Frontal cortex (tissue), 4 donors: ENCODE results near the gene SPATA31E1. TPM values are rescaled to one million over a fixed set of nuclear protein-coding genes. Genes with fewer than 3 reads are reported as not detected.

Source experiments
- DNase-seq, 2 donors: peaks; one replicate each; pipeline ENCODE4 v3.0.0; 2012; ENCODE audit warnings: low spot score in 2 of 2
- FAIRE-seq: peaks from 2 replicates; lab custom pipeline; 2012; peaks lifted over from hg19 to GRCh38; lab: Jason Lieb, UNC
- total RNA-seq: library from RNA; depleted of rRNA; stranded (reverse); fragments of >200 nt; gene quantifications from one replicate; pipeline ENCODE4 v1.2.3, GENCODE V29; 2014
- donor health status: control.
- donor health status: control.
- donor health status: control.

SPATA31E1 gene
- total RNA-seq, 1 donor from 2014 or later, result not detected

DNA sequence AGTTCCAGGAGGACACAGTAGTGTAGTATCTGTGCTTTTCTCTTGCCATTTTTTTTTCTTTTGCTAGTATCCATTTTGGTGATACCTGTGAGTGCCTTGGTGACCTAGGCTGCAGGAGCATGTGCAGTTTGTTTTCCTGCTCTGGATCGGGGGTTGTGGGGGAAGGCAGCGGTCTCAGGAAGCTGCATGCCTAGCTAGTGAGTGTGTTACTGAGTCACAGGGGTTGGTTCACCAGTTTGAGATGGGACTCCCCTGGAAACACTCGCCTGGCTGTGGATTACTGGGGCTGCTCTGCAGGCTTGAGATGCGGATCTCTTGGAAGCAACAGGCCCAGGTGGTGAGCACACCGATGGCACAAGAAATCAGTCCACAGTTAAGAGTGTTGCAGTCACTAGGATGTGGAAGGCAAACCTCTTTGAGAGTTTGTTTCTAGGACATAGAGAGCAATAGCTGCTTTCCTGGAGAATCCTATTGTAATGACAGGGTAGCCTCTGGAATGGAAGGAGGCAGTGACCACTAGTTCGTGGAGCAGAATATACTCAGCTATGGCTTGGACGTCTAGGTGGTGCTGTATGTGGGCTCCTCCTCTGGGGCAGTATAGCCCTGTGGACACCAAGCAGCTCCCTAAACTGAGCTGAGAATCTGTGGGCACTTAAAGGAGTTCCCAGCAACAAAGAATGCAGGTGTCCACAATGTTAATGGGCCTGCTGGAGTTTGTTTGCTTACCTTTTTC, 20.0 kb upstream of the SPATA31E1 start:
- no peak for DNase-seq
- no peak for FAIRE-seq

GRCh38 chr9:87863882-87864465, 18.7 kb upstream of the SPATA31E1 start:
- DNase-seq (no peak), FAIRE-seq (no peak)

DNA sequence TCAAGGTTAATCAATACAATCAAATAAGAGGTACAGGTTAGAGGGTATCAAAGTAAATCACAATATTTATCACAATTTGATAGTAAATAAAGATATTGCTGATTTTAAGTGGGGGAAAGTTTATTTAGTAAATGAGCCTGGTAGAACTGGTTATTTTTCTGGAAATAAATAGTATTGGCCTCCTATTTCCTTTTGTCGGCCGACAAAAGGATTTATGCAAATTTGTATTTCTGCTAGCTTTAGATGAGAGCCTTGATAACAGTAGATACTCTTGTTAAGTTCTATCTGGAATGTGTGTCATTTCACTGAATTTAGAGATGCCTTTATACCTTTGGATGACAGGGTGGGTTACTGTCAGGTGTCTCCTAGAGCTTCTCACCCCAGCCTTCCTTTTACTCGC, 17.8 kb upstream of the SPATA31E1 start:
- DNase-seq (no peak), FAIRE-seq (no peak)

- DNase-seq (no peak), FAIRE-seq (no peak)
Observed at GRCh38 chr9:87865626-87866025, 17.1 kb upstream of the SPATA31E1 start.

GRCh38 chr9:87867391-87867790, 15.3 kb upstream of the SPATA31E1 start:
- no peak for FAIRE-seq

GRCh38 chr9:87868175-87868574, 14.5 kb upstream of the SPATA31E1 start:
- FAIRE-seq (no peak), DNase-seq (no peak)

More at GRCh38 chr9:87867391-87867790, 15.3 kb upstream of the SPATA31E1 start:
- DNase-seq, result no peak

DNA sequence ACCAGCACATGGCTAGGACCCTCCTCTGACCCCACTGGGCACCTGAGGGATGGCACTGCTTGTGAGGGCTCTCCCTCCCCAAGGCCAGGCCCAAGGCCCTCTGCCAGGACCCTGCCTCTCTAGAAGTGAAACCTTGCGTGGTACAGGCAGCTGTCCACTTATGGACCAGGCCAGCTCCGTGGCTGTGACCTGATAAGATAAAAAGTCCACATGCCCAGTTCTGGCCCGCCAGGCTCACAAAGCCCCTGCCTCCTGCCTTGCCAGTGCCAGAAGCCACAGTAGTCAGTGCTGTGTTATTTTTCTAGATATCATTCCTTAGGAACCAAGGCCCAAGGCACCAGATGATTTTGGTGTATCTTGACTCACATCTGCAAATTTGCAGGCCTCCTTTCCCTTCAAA, 14.0 kb upstream of the SPATA31E1 start:
- DNase-seq, result no peak
- no peak for FAIRE-seq

GRCh38 chr9:87869082-87869481, 13.6 kb upstream of the SPATA31E1 start:
- DNase-seq, result no peak
- no peak for FAIRE-seq

DNA sequence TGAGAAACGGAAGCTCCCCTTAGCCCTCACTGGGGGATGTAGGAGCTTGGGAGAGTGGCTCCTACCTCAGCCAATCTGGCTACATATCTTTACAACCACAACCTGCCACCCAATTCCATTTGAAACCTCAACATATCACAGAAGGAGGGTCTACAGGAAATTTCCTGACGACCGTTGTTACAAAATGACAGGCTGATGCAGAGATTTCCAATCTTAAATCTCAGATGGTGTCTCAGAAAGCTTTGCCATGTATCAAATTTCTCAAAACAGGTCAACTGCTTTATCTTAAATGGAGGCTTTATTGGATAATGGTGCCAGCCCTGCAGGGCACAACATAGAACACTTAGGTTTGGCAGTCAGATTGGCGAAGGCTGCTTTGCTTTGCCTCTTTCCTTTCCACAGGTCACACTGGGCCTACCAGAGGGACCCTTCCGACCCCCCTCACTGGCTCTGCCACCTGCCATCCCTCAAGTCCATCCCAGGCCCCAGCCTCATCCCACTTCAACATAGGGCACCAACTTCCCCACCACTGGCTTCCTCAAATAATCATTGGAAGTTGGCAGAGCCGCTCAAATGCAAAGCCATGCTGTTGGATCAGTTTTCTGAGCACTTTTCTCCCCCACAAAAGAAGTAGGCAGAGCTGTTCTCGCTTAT, 11.1 kb upstream of the SPATA31E1 start:
- no peak for DNase-seq
- no peak for FAIRE-seq

- DNase-seq, result peak in 1 of 2 donors; percentile 44
Observed at GRCh38 chr9:87872079-87872624, 10.5 kb upstream of the SPATA31E1 start.

GRCh38 chr9:87873607-87874303, 8.9 kb upstream of the SPATA31E1 start:
- DNase-seq (no peak), FAIRE-seq (no peak)

More at GRCh38 chr9:87872079-87872624, 10.5 kb upstream of the SPATA31E1 start:
- FAIRE-seq, result no peak

DNA sequence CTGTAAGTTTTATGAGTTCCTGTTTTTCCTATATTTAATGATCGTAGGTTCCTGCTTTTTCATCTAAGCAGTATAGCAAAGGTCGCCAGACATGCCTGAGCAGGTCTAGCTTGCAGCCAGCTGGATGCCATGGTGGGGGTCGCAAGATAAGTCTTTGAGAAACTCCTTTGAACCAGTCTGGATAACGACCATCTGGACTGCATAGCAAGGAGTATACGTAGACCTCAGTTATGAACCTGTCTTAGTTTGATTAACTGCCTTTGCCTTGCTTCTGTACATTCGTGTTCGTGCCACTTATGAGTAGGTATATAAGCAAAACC, 8.4 kb upstream of the SPATA31E1 start:
- DNase-seq (no peak), FAIRE-seq (no peak)

- FAIRE-seq (no peak), DNase-seq (no peak)
Observed at GRCh38 chr9:87875060-87875459, 7.6 kb upstream of the SPATA31E1 start.

DNA sequence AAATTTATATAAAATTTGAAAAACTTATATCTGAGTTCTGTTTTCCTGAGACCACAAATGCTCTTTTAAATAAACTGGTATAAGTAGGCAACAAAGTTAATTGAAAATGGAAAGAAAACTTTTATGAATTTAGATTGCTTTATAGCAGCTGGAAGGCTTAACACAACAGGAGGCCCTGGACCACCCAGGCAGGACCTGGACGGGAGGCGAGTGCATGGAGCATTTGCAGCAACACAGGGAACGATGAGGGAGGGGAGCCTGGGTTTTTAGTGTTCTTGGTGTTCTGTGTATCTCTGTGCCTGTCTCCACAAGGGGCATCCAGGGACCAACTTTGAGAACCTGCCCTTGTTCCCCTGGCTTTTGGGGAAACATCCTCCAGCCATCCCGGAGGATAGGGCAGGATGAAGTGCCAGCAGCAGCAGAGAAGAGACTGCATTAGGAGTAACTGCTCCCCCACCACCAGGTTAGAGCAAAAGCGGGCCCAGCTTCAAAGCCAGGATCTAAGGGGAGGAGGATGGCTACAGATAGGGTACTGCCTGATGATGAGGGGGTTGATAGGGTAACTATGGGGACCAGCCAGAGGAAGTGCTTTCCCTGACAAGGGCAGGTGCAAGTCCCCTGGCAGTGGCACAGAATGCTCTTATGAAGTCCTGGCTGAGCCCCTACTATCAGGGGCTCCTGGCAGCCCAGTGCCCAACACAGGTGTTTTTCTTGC, 6.7 kb upstream of the SPATA31E1 start:
- no peak for FAIRE-seq

GRCh38 chr9:87876708-87877107, 6.0 kb upstream of the SPATA31E1 start:
- DNase-seq, result no peak
- FAIRE-seq, result no peak

More for the DNA sequence above, 6.7 kb upstream of the SPATA31E1 start:
- DNase-seq, result no peak

GRCh38 chr9:87878989-87879511, 3.6 kb upstream of the SPATA31E1 start:
- DNase-seq (no peak), FAIRE-seq (no peak)

DNA sequence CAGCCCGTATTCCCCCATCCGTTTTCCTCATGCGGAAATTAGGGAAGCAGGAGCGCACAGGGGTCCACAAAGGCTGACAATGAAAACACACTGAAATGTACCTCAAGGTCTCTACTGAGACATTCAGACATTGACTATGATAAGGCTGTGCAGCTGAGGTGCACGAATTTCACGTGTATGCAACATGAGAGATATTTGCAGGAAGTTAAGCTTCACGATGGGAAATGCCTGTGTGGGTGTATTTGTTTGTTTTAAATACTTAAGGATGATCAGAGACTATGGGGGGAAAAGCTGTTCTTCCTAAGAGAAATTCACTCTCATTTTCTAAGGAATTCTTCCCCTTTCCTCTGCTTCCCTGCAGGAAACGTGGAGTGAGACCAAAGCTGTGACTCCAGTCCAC, 2.6 kb upstream of the SPATA31E1 start:
- FAIRE-seq (no peak), DNase-seq (no peak)

DNA sequence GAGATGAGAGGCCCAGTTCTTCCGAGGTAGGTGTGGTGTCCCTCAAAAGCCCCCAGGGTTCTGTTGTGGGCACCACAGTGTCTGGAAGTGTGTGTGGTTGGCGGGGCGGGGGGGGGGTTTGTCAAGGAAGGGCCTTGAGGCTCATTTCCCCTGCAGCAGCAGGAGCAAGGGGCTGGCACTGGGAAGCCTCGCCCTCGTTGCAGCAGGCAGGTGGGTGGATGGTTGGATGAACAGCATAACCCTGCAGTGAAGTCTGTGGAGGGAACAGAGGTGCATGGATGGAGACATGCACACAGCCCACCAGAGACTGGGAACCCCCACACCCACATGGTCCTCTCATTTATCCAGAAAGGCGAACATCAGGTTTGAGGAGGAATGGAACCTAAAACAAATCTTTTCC, 2.0 kb upstream of the SPATA31E1 start:
- DNase-seq (no peak), FAIRE-seq (no peak)

DNA sequence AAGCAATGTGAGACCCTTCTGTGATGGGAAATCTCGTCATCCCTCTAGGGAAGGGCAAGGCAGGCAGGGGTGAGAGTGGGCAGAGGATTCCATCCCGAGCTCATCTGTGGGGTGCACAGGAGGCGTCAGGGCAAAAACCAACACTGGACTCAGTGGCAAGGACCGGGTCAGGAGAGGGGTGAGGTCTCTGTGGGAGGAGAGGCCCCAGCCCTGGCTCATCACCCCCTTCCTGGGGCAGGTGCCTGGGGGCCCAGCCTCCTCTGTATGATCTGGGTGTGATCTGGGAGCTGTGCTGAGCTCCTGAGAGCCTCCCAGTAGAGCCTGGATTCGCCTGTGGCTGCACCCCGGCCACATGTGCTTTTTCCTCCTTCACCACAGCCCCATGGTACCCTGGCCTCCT, 597 bp downstream of the SPATA31E1 start:
- no peak for FAIRE-seq
- DNase-seq, result no peak

GRCh38 chr9:87883990-87884389, 1.3 kb downstream of the SPATA31E1 start:
- FAIRE-seq (no peak), DNase-seq (no peak)
